Liver (tissue), 9 donors: ENCODE data around the gene ICA1L. TPM values are rescaled to one million over a fixed set of nuclear protein-coding genes. Genes with fewer than 3 reads are reported as not detected.

ENCODE experiments used
- DNase-seq: peaks from one replicate; pipeline ENCODE4 v3.0.0-alpha.2; 2017; ENCODE audit warnings: low spot score
- H3K27ac ChIP-seq, 2 donors: one replicate each; pipeline ENCODE4 v1.7.0; 2013; ENCODE audit warnings: inconsistent platforms in 2 of 2, low read length in 2 of 2, control low read depth in 1 of 2, low read depth in 1 of 2, mild to moderate bottlenecking in 1 of 2
- H3K27me3 ChIP-seq, 4 donors: one replicate each; pipeline versions ENCODE4 v1.6.1 to v1.7.0; 2013; ENCODE audit warnings: low read length in 3 of 4, inconsistent platforms in 1 of 4, mild to moderate bottlenecking in 1 of 4, moderate library complexity in 1 of 4; ENCODE audit not compliant: control insufficient read depth in 4 of 4, insufficient read depth in 4 of 4
- H3K36me3 ChIP-seq, 4 donors: one replicate each; pipeline versions ENCODE4 v1.6.1 to v1.7.0; 2013; ENCODE audit warnings: low read length in 3 of 4, mild to moderate bottlenecking in 3 of 4, low read depth in 1 of 4, moderate library complexity in 1 of 4; ENCODE audit not compliant: control insufficient read depth in 4 of 4, insufficient read depth in 3 of 4
- H3K4me1 ChIP-seq, 4 donors: one replicate each; pipeline versions ENCODE4 v1.6.1 to v1.7.0; 2013; ENCODE audit warnings: low read length in 3 of 4, mild to moderate bottlenecking in 3 of 4, moderate library complexity in 1 of 4; ENCODE audit not compliant: control insufficient read depth in 4 of 4, insufficient read depth in 4 of 4
- H3K4me3 ChIP-seq, 3 donors: one replicate each; pipeline versions ENCODE4 v1.6.1 to v1.7.0; 2013; ENCODE audit warnings: low read length in 3 of 3, control low read depth in 1 of 3, low read depth in 1 of 3, mild to moderate bottlenecking in 1 of 3
- H3K9ac ChIP-seq, 2 donors: one replicate each; pipeline ENCODE4 v1.7.0; 2013; ENCODE audit warnings: low read length in 2 of 2, mild to moderate bottlenecking in 2 of 2, moderate library complexity in 2 of 2, control low read depth in 1 of 2, low read depth in 1 of 2
- H3K9me3 ChIP-seq, 4 donors: one replicate each; pipeline versions ENCODE4 v1.6.1 to v1.7.0; 2013; ENCODE audit warnings: low read length in 3 of 4; ENCODE audit not compliant: control insufficient read depth in 4 of 4
- CTCF ChIP-seq: fragments of 150-350 bp; IDR thresholded peaks from 2 replicates; pipeline ENCODE4 v1.5.1; 2017; ENCODE audit warnings: improper control_type of control experiment, low read depth, low read length; ENCODE audit not compliant: missing input control
- EGR1 ChIP-seq, 2 donors: IDR thresholded peaks; 2 replicates each; pipeline ENCODE4 v1.6.1; 2016 to 2018; ENCODE audit warnings: antibody characterized with exemption in 2 of 2, low read depth in 2 of 2
- FOXA1 ChIP-seq: IDR thresholded peaks from 2 replicates; pipeline ENCODE4 v1.6.1; 2016; ENCODE audit warnings: antibody characterized with exemption
- FOXA2 ChIP-seq: IDR thresholded peaks from 2 replicates; pipeline ENCODE4 v1.6.1; 2016; ENCODE audit warnings: antibody characterized with exemption
- GABPA ChIP-seq, 2 donors: IDR thresholded peaks in 1 of 2; conservative IDR thresholded peaks in 1 of 2; 2 replicates each; pipeline ENCODE4 v1.6.1; 2016; ENCODE audit warnings: antibody characterized with exemption in 2 of 2, mild to moderate bottlenecking in 1 of 2, moderate library complexity in 1 of 2
- HNF4A ChIP-seq, 2 donors: conservative IDR thresholded peaks; 2 replicates each; pipeline ENCODE4 v1.6.1; 2016; ENCODE audit warnings: antibody characterized with exemption in 2 of 2, mild to moderate bottlenecking in 2 of 2
- HNF4G ChIP-seq: IDR thresholded peaks from 2 replicates; pipeline ENCODE4 v1.6.1; 2016; ENCODE audit warnings: antibody characterized with exemption
- JUND ChIP-seq, 2 donors: IDR thresholded peaks; 2 replicates each; pipeline ENCODE4 v1.6.1; 2016; ENCODE audit warnings: antibody characterized with exemption in 2 of 2
- NR2F2 ChIP-seq: IDR thresholded peaks from 2 replicates; pipeline ENCODE4 v1.6.1; 2016; ENCODE audit warnings: antibody characterized with exemption
- RAD21 ChIP-seq, 2 donors: IDR thresholded peaks; 2 replicates each; pipeline ENCODE4 v1.6.1; 2016; ENCODE audit warnings: antibody characterized with exemption in 2 of 2, mild to moderate bottlenecking in 2 of 2
- REST ChIP-seq: IDR thresholded peaks from 2 replicates; pipeline ENCODE4 v1.6.1; 2016; ENCODE audit warnings: antibody characterized with exemption, mild to moderate bottlenecking
- RXRA ChIP-seq, 2 donors: IDR thresholded peaks; 2 replicates each; pipeline ENCODE4 v1.6.1; 2017 to 2018; ENCODE audit warnings: antibody characterized with exemption in 2 of 2, mild to moderate bottlenecking in 1 of 2
- SP1 ChIP-seq: IDR thresholded peaks from 2 replicates; pipeline ENCODE4 v1.6.1; 2018; ENCODE audit warnings: antibody characterized with exemption, mild to moderate bottlenecking
- TAF1 ChIP-seq: conservative IDR thresholded peaks from 2 replicates; pipeline ENCODE4 v1.6.1; 2016; ENCODE audit warnings: antibody characterized with exemption, mild to moderate bottlenecking
- YY1 ChIP-seq: IDR thresholded peaks from 2 replicates; pipeline ENCODE4 v1.6.1; 2016; ENCODE audit warnings: antibody characterized with exemption, mild to moderate bottlenecking
- WGBS: extraction: QIAGEN DNeasy Blood & Tissue Kit; methylation state at CpG from one replicate; pipeline ENCODE4 v1.1.7; 2013; 5-methylcytosine and 5-hydroxymethylcytosine counted together
- polyA plus RNA-seq, 2 donors: library from polyadenylated mRNA; stranded (reverse) in 1 of 2; unstranded in 1 of 2; fragments of 200-250 nt in 1 of 2; fragments of >200 nt in 1 of 2; fragmentation: Nextera tagmentation in 1 of 2; extraction: Ambion mirVana in 1 of 2; gene quantifications; one replicate each; pipeline versions ENCODE4 v1.2.1 to v1.2.3, GENCODE V29; 2013 to 2015
- total RNA-seq, 2 donors: library from RNA; depleted of rRNA; stranded (reverse); fragments of >200 nt; gene quantifications; one replicate each; pipeline ENCODE4 v1.2.3, GENCODE V29; 2014
- TF ChIP-seq, protein P1 (sequence below): IDR thresholded peaks from 2 replicates; pipeline ENCODE4 v1.6.1; 2016; ENCODE audit warnings: antibody characterized with exemption
- TF ChIP-seq, protein P2 (sequence below): IDR thresholded peaks from 2 replicates; pipeline ENCODE4 v1.6.1; 2016; ENCODE audit warnings: antibody characterized with exemption
- TF ChIP-seq, protein P3 (sequence below): IDR thresholded peaks from 2 replicates; pipeline ENCODE4 v1.6.1; 2016; ENCODE audit warnings: antibody characterized with exemption
- donor health status: healthy.
- donor health status: healthy.
- donor health status: healthy.
- donor health status: healthy.
- donor health status: healthy.

Gene ICA1L
- total and polyA plus RNA-seq, 4 donors, result 0.15 to 1.7 (median 0.79) TPM

DNA sequence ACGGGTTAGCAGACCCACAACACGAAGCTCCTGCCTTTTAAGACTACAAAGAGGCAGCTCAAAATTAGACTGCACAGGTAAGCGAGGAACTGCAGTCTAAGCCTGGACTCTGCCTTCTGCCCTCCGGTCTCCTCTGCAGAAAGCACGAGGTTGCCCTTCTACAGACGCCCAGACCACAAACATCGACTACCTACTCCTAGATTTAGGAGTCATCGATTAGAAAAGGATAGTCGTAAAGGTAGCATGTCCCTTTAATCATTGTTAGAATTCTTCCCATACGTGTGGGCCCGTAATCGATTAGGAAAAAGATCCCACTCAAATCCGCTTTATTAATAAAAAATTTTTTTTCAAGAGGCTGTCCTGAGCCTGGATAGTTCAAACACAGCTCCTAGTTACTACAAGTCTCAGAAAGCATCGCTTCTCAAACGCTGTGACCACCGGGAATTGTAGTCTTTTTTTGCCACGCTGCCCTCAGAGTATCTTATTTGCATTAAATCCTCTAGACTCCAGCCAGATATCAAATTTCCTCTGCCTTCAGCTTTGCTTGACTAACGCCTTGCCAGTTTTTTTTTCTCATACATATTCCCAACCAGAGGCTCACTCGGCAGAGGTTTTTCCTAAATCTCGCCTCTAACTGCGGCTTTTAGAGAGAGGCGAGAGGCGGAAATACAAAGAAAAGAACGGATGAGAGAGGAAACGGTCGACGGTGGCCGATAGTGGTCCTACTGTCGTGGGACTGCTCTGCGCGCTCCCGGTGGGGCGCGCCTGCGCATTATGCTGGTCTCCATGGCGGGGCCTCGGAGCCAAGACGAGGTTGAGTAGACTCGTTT is 40.2 kb upstream of the ICA1L start, which contains the start of the genes CARF and WDR12:
Gene CARF (plus strand): TSS at position 764 of the 830 bp plus-strand sequence. CDS start 29,628 bp downstream, outside the sequence.
Gene WDR12 (minus strand): TSS at position 162 of the 830 bp plus-strand sequence. CDS start 197 bp downstream, outside the sequence.
- Histone ChIP-seq H3K4me3 (peak within 1 kb of the TSS; percentile 66 to 100 (median 99)), H3K9me3 (no peaks in the 10 kb centered on the region), H3K9ac (peak within 1 kb of the TSS; percentile 89 to 92), H3K27ac (peak within 1 kb of the TSS; percentile 82 to 90), H3K4me1 (peaks cover 4 to 14% (median 11%) of the 10 kb centered on the region in 4 donors), H3K27me3 (no peaks in the 10 kb centered on the region), H3K36me3 (no peaks in the 10 kb centered on the region)
- peak; percentile 89 for DNase-seq
- TF ChIP-seq GABPA (IDR thresholded peaks at IDR 0.05 in 1 of 2, conservative IDR thresholded peaks at IDR 0.05 in 1 of 2) (peak; percentile 58 to 88), FOXA2 (no peak), CTCF (no peak), YY1 (peak; percentile 85), REST (peak; percentile 60), EGR1 (IDR thresholded peaks at IDR 0.05; ENCODE audit: low read depth in 2 of 2) (peak in 1 of 2 donors; percentile 14), NR2F2 (peak; percentile 45), RAD21 (IDR thresholded peaks at IDR 0.05) (peak; percentile 26 to 52), HNF4G (peak; percentile 30), SP1 (peak; percentile 7), RXRA (IDR thresholded peaks at IDR 0.05) (peak; percentile 19 to 20), FOXA1 (no peak), JUND (IDR thresholded peaks at IDR 0.05) (peak in 1 of 2 donors; percentile 51), TAF1 (peak; percentile 91), HNF4A (conservative IDR thresholded peaks at IDR 0.05) (peak; percentile 77 to 81)
- TF ChIP-seq, protein P1, sequence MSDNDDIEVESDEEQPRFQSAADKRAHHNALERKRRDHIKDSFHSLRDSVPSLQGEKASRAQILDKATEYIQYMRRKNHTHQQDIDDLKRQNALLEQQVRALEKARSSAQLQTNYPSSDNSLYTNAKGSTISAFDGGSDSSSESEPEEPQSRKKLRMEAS, result peak; percentile 94
- TF ChIP-seq, protein P2, sequence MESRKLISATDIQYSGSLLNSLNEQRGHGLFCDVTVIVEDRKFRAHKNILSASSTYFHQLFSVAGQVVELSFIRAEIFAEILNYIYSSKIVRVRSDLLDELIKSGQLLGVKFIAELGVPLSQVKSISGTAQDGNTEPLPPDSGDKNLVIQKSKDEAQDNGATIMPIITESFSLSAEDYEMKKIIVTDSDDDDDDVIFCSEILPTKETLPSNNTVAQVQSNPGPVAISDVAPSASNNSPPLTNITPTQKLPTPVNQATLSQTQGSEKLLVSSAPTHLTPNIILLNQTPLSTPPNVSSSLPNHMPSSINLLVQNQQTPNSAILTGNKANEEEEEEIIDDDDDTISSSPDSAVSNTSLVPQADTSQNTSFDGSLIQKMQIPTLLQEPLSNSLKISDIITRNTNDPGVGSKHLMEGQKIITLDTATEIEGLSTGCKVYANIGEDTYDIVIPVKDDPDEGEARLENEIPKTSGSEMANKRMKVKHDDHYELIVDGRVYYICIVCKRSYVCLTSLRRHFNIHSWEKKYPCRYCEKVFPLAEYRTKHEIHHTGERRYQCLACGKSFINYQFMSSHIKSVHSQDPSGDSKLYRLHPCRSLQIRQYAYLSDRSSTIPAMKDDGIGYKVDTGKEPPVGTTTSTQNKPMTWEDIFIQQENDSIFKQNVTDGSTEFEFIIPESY, result peak; percentile 96
- TF ChIP-seq, protein P3, sequence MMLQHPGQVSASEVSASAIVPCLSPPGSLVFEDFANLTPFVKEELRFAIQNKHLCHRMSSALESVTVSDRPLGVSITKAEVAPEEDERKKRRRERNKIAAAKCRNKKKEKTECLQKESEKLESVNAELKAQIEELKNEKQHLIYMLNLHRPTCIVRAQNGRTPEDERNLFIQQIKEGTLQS, result no peak
- WGBS, result under 1% methylated on average over 39 of the region's 39 CpGs
